ENCODE data around the gene SEC61B.

The SEC61B gene

DNA sequence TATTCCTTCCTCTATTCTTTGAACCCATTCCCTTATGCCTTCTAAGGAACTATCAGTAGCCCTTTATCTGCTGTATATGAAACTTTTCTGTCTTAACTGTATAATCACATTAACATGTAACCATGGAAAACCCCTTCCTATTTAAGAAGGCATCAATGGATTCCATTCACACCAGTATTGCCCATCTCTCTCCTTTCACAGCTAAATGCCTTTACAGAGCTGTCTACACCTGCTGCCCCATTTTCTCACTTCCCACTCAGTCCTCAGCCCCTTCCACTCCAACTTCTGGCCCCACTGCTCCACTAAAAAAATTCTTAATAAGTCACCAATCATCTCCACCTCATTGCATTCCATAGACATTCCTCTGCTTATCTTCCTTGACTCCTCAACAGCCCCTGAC is 50.8 kb downstream of the SEC61B start:
- Histone ChIP-seq H3K4me3 (ENCODE audit: low read length in 2 of 2) (no peak overlapping the region), H3K27ac (ENCODE audit: low read length) (no peak overlapping the region), H3K4me1 (ENCODE audit: control insufficient read depth, insufficient read depth, low read length) (no peaks in the 10 kb centered on the region), H3K9me3 (ENCODE audit: control insufficient read depth in 2 of 2, low read length in 2 of 2) (no peaks in the 10 kb centered on the region), H3K9ac (ENCODE audit: low read length in 2 of 2) (no peak overlapping the region), H3K36me3 (ENCODE audit: control insufficient read depth in 2 of 2, insufficient read depth in 2 of 2, low read length in 2 of 2) (no peaks in the 10 kb centered on the region), H3K27me3 (ENCODE audit: control insufficient read depth in 1 of 2, insufficient read depth in 2 of 2, low read length in 2 of 2) (no peaks in the 10 kb centered on the region)

DNA sequence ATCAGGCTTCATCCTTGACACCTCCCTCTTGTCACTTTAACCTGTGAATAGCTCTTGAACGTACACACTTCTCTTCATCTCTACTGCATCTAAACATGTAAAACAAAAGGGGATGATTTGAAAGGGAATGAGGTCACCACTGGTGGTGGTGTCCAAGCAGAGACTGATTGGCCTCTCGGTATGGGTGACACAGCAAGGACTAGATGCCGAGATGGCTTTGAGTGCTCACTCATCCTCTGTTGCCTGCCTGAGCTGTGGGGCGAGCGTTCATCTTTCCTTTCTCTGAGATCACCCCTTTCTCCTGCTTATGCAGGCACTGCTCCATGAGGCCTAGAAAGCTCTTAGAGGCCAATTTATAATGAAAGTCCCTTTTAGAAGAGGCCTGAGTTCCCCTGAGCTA is 51.9 kb downstream of the SEC61B start:
- no peaks in the 10 kb centered on the region for H3K4me1 ChIP-seq (ENCODE audit: control insufficient read depth, insufficient read depth, low read length)
- H3K4me3 ChIP-seq (ENCODE audit: low read length in 2 of 2), result no peak overlapping the region
- no peaks in the 10 kb centered on the region for H3K27me3 ChIP-seq (ENCODE audit: control insufficient read depth in 1 of 2, insufficient read depth in 2 of 2, low read length in 2 of 2)
- H3K27ac ChIP-seq (ENCODE audit: low read length), result no peak overlapping the region
- no peak overlapping the region for H3K9ac ChIP-seq (ENCODE audit: low read length in 2 of 2)
- no peaks in the 10 kb centered on the region for H3K36me3 ChIP-seq (ENCODE audit: control insufficient read depth in 2 of 2, insufficient read depth in 2 of 2, low read length in 2 of 2)
- H3K9me3 ChIP-seq (ENCODE audit: control insufficient read depth in 2 of 2, low read length in 2 of 2), result no peaks in the 10 kb centered on the region

DNA sequence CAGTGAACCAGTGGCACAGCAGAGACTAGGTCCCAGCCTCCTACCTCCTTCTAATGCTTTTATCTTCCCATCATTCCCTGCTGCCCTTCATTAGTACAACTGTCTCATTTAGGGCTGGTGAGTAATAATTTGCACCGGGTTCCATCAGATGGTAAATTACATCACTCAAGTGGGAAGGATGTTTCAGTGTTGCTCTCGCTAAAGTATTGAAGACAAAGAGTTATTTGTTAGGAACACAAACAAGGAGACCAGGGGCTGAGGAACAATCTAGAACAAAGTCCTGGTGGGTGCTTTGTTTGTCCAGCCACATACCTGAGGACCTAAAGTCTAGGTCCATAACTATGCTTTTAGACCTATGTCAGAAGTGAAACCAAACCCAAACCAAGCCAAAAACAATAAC is 52.4 kb downstream of the SEC61B start:
- no peak overlapping the region for H3K4me3 ChIP-seq (ENCODE audit: low read length in 2 of 2)
- no peaks in the 10 kb centered on the region for H3K9me3 ChIP-seq (ENCODE audit: control insufficient read depth in 2 of 2, low read length in 2 of 2)
- H3K27me3 ChIP-seq (ENCODE audit: control insufficient read depth in 1 of 2, insufficient read depth in 2 of 2, low read length in 2 of 2), result no peaks in the 10 kb centered on the region
- H3K4me1 ChIP-seq (ENCODE audit: control insufficient read depth, insufficient read depth, low read length), result no peaks in the 10 kb centered on the region
- no peaks in the 10 kb centered on the region for H3K36me3 ChIP-seq (ENCODE audit: control insufficient read depth in 2 of 2, insufficient read depth in 2 of 2, low read length in 2 of 2)
- H3K27ac ChIP-seq (ENCODE audit: low read length), result no peak overlapping the region
- no peak overlapping the region for H3K9ac ChIP-seq (ENCODE audit: low read length in 2 of 2)
